ENCODE measurements around the gene NTSR2. TPM values are rescaled to one million over a fixed set of nuclear protein-coding genes. Genes with fewer than 3 reads are reported as not detected.

The NTSR2 gene
- total and polyA plus RNA-seq, 2 experiments from 2014 or later, result 0.10 TPM; not detected in 1

GRCh38 chr2:11637546-11637945 lies 32.4 kb downstream of the NTSR2 start (continued):
- TF ChIP-seq, protein P1, sequence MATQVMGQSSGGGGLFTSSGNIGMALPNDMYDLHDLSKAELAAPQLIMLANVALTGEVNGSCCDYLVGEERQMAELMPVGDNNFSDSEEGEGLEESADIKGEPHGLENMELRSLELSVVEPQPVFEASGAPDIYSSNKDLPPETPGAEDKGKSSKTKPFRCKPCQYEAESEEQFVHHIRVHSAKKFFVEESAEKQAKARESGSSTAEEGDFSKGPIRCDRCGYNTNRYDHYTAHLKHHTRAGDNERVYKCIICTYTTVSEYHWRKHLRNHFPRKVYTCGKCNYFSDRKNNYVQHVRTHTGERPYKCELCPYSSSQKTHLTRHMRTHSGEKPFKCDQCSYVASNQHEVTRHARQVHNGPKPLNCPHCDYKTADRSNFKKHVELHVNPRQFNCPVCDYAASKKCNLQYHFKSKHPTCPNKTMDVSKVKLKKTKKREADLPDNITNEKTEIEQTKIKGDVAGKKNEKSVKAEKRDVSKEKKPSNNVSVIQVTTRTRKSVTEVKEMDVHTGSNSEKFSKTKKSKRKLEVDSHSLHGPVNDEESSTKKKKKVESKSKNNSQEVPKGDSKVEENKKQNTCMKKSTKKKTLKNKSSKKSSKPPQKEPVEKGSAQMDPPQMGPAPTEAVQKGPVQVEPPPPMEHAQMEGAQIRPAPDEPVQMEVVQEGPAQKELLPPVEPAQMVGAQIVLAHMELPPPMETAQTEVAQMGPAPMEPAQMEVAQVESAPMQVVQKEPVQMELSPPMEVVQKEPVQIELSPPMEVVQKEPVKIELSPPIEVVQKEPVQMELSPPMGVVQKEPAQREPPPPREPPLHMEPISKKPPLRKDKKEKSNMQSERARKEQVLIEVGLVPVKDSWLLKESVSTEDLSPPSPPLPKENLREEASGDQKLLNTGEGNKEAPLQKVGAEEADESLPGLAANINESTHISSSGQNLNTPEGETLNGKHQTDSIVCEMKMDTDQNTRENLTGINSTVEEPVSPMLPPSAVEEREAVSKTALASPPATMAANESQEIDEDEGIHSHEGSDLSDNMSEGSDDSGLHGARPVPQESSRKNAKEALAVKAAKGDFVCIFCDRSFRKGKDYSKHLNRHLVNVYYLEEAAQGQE (IDR thresholded peaks at IDR 0.05; ENCODE audit: unreplicated experiment), result no peak
- no peak for TF ChIP-seq CREB1 (CRISPR knock-in tag; IDR thresholded peaks at IDR 0.05; ENCODE audit: low read depth)

GRCh38 chr2:11636593-11637295 lies 33.3 kb downstream of the NTSR2 start:
- H3K79me2 ChIP-seq (replicated peaks; ENCODE audit: insufficient read depth), result no peaks in the 10 kb centered on the region
- H3K27ac Mint-ChIP-seq, result no peak overlapping the region
- DNase-seq (ENCODE audit: low spot score) (no peak), ATAC-seq (no peak)
- no peak overlapping the region for H3K4me2 ChIP-seq
- H2AFZ ChIP-seq, result no peak overlapping the region
- H3K36me3 Mint-ChIP-seq (ENCODE audit: low read depth), result peaks cover 60% of the 10 kb centered on the region
- H4K20me1 ChIP-seq (replicated peaks; ENCODE audit: insufficient read depth), result no peaks in the 10 kb centered on the region; the same call in 1 of the 2 replicates
- H3K4me3 ChIP-seq, result no peak overlapping the region
- H3F3A ChIP-seq (replicated peaks; ENCODE audit: low read depth), result no peaks in the 10 kb centered on the region
- peaks cover 9% of the 10 kb centered on the region for H3K27me3 Mint-ChIP-seq (ENCODE audit: insufficient read depth, low read depth, poor library complexity)
- no peaks in the 10 kb centered on the region for H3K4me1 Mint-ChIP-seq
- no peak overlapping the region for H3K4me3 Mint-ChIP-seq
- no peaks in the 10 kb centered on the region for H3K27me3 ChIP-seq (ENCODE audit: insufficient read depth)
- no peak overlapping the region for H3K27ac ChIP-seq (ENCODE audit: low read depth)
- H3K4me1 ChIP-seq (ENCODE audit: insufficient read depth), result no peaks in the 10 kb centered on the region
- H3K36me3 ChIP-seq (ENCODE audit: insufficient read depth), result peaks cover 14% of the 10 kb centered on the region
- H3K9me2 ChIP-seq (ENCODE audit: insufficient read depth), result no peaks in the 10 kb centered on the region
- no peaks in the 10 kb centered on the region for H3K9me3 Mint-ChIP-seq
- TF ChIP-seq POLR2AphosphoS5 (IDR thresholded peaks at IDR 0.05; ENCODE audit: low read depth) (no peak), JUNB (IDR thresholded peaks at IDR 0.05; ENCODE audit: unreplicated experiment) (no peak), CREB1 (CRISPR knock-in tag; IDR thresholded peaks at IDR 0.05; ENCODE audit: low read depth) (no peak), EZH2phosphoT487 (IDR thresholded peaks at IDR 0.05; ENCODE audit: unreplicated experiment) (no peak), NANOG (IDR thresholded peaks at IDR 0.05; ENCODE audit: borderline replicate concordance) (no peak), EZH2 (IDR thresholded peaks at IDR 0.05; ENCODE audit: low read depth, unreplicated experiment) (no peak), STAT1 (IDR thresholded peaks at IDR 0.05; ENCODE audit: unreplicated experiment) (no peak)
- TF ChIP-seq, protein P1 (IDR thresholded peaks at IDR 0.05; ENCODE audit: unreplicated experiment), result no peak
- TF ChIP-seq, protein P2, sequence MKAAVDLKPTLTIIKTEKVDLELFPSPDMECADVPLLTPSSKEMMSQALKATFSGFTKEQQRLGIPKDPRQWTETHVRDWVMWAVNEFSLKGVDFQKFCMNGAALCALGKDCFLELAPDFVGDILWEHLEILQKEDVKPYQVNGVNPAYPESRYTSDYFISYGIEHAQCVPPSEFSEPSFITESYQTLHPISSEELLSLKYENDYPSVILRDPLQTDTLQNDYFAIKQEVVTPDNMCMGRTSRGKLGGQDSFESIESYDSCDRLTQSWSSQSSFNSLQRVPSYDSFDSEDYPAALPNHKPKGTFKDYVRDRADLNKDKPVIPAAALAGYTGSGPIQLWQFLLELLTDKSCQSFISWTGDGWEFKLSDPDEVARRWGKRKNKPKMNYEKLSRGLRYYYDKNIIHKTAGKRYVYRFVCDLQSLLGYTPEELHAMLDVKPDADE (IDR thresholded peaks at IDR 0.05), result no peak
- TF ChIP-seq, protein P3, sequence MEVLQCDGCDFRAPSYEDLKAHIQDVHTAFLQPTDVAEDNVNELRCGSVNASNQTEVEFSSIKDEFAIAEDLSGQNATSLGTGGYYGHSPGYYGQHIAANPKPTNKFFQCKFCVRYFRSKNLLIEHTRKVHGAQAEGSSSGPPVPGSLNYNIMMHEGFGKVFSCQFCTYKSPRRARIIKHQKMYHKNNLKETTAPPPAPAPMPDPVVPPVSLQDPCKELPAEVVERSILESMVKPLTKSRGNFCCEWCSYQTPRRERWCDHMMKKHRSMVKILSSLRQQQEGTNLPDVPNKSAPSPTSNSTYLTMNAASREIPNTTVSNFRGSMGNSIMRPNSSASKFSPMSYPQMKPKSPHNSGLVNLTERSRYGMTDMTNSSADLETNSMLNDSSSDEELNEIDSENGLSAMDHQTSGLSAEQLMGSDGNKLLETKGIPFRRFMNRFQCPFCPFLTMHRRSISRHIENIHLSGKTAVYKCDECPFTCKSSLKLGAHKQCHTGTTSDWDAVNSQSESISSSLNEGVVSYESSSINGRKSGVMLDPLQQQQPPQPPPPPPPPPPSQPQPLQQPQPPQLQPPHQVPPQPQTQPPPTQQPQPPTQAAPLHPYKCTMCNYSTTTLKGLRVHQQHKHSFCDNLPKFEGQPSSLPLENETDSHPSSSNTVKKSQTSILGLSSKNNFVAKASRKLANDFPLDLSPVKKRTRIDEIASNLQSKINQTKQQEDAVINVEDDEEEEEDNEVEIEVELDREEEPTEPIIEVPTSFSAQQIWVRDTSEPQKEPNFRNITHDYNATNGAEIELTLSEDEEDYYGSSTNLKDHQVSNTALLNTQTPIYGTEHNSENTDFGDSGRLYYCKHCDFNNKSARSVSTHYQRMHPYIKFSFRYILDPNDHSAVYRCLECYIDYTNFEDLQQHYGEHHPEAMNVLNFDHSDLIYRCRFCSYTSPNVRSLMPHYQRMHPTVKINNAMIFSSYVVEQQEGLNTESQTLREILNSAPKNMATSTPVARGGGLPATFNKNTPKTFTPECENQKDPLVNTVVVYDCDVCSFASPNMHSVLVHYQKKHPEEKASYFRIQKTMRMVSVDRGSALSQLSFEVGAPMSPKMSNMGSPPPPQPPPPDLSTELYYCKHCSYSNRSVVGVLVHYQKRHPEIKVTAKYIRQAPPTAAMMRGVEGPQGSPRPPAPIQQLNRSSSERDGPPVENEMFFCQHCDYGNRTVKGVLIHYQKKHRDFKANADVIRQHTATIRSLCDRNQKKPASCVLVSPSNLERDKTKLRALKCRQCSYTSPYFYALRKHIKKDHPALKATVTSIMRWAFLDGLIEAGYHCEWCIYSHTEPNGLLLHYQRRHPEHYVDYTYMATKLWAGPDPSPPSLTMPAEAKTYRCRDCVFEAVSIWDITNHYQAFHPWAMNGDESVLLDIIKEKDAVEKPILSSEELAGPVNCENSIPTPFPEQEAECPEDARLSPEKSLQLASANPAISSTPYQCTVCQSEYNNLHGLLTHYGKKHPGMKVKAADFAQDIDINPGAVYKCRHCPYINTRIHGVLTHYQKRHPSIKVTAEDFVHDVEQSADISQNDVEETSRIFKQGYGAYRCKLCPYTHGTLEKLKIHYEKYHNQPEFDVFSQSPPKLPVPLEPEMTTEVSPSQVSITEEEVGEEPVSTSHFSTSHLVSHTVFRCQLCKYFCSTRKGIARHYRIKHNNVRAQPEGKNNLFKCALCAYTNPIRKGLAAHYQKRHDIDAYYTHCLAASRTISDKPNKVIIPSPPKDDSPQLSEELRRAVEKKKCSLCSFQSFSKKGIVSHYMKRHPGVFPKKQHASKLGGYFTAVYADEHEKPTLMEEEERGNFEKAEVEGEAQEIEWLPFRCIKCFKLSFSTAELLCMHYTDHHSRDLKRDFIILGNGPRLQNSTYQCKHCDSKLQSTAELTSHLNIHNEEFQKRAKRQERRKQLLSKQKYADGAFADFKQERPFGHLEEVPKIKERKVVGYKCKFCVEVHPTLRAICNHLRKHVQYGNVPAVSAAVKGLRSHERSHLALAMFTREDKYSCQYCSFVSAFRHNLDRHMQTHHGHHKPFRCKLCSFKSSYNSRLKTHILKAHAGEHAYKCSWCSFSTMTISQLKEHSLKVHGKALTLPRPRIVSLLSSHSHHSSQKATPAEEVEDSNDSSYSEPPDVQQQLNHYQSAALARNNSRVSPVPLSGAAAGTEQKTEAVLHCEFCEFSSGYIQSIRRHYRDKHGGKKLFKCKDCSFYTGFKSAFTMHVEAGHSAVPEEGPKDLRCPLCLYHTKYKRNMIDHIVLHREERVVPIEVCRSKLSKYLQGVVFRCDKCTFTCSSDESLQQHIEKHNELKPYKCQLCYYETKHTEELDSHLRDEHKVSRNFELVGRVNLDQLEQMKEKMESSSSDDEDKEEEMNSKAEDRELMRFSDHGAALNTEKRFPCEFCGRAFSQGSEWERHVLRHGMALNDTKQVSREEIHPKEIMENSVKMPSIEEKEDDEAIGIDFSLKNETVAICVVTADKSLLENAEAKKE (CRISPR knock-in tag; IDR thresholded peaks at IDR 0.05), result no peak
